ENCODE measurements around the gene FUT6.

- TF ChIP-seq CTCF (IDR thresholded peaks at IDR 0.05; ENCODE audit: low read length) (no peak), EZH2 (IDR thresholded peaks at IDR 0.05; ENCODE audit: borderline replicate concordance, low read length) (no peak)
Measured at GRCh38 chr19:5782945-5783919, 56.3 kb downstream of the FUT6 start.
